ENCODE measurements around the gene HIGD1C.
A peak's percentile ranks its signal among the peaks of the same experiment; 100 is the strongest.
"Not testable (repeated sequence)": the region's sequence is repeated elsewhere in the genome, so short reads cannot be mapped to it uniquely, and the experiment has no call there.

Gene HIGD1C

GRCh38 chr12:50952510-50952909 lies at the start of gene HIGD1C:
HIGD1C (plus strand) TSS chr12:50952544; CDS start chr12:50953999, 1,455 bp downstream.
- DNase-seq, result no peak
- in situ Hi-C loops (cut with MboI; ENCODE audit: low pct_unique_long_range_greater_than_20kb, low sequenced_read_pairs), result no loop called here

- DNase-seq; in situ Hi-C loops (cut with MboI; ENCODE audit: low pct_unique_long_range_greater_than_20kb, low sequenced_read_pairs): not testable (repeated sequence)
Observed at GRCh38 chr12:50908479-50908878, 43.9 kb upstream of the HIGD1C start.

GRCh38 chr12:50912361-50912760 lies 40.0 kb upstream of the HIGD1C start:
- in situ Hi-C loops (cut with MboI; ENCODE audit: low pct_unique_long_range_greater_than_20kb, low sequenced_read_pairs); DNase-seq: not testable (repeated sequence)

GRCh38 chr12:50913224-50913623 lies 39.1 kb upstream of the HIGD1C start:
- DNase-seq, result no peak
- in situ Hi-C loops (cut with MboI; ENCODE audit: low pct_unique_long_range_greater_than_20kb, low sequenced_read_pairs), result no loop called here

GRCh38 chr12:50914872-50915484 lies 37.4 kb upstream of the HIGD1C start:
- in situ Hi-C loops (cut with MboI; ENCODE audit: low pct_unique_long_range_greater_than_20kb, low sequenced_read_pairs), result no loop called here
- DNase-seq, result no peak

- in situ Hi-C loops (cut with MboI; ENCODE audit: low pct_unique_long_range_greater_than_20kb, low sequenced_read_pairs), result no loop called here
- no peak for DNase-seq
Observed at GRCh38 chr12:50916292-50916691, 36.1 kb upstream of the HIGD1C start.

GRCh38 chr12:50918584-50919316 lies 33.6 kb upstream of the HIGD1C start:
- in situ Hi-C loops (cut with MboI; ENCODE audit: low pct_unique_long_range_greater_than_20kb, low sequenced_read_pairs), result no loop called here
- no peak for DNase-seq

- DNase-seq, result no peak
- in situ Hi-C loops (cut with MboI; ENCODE audit: low pct_unique_long_range_greater_than_20kb, low sequenced_read_pairs), result no loop called here
Observed at GRCh38 chr12:50922820-50923219, 29.5 kb upstream of the HIGD1C start.

GRCh38 chr12:50923361-50924130 lies 28.8 kb upstream of the HIGD1C start:
- in situ Hi-C loops (cut with MboI; ENCODE audit: low pct_unique_long_range_greater_than_20kb, low sequenced_read_pairs), result no loop called here
- DNase-seq, result peak; percentile 61

- DNase-seq, result no peak
- in situ Hi-C loops (cut with MboI; ENCODE audit: low pct_unique_long_range_greater_than_20kb, low sequenced_read_pairs), result no loop called here
Observed at GRCh38 chr12:50924131-50924438, 28.3 kb upstream of the HIGD1C start.

- in situ Hi-C loops (cut with MboI; ENCODE audit: low pct_unique_long_range_greater_than_20kb, low sequenced_read_pairs), result no loop called here
- peak; percentile 98 for DNase-seq
Observed at GRCh38 chr12:50924439-50925341, 27.7 kb upstream of the HIGD1C start.

GRCh38 chr12:50925342-50925651 lies 27.0 kb upstream of the HIGD1C start:
- DNase-seq, result no peak
- in situ Hi-C loops (cut with MboI; ENCODE audit: low pct_unique_long_range_greater_than_20kb, low sequenced_read_pairs), result no loop called here

GRCh38 chr12:50925920-50926319 lies 26.4 kb upstream of the HIGD1C start:
- in situ Hi-C loops (cut with MboI; ENCODE audit: low pct_unique_long_range_greater_than_20kb, low sequenced_read_pairs), result no loop called here
- DNase-seq, result no peak

GRCh38 chr12:50926415-50926814 lies 25.9 kb upstream of the HIGD1C start:
- in situ Hi-C loops (cut with MboI; ENCODE audit: low pct_unique_long_range_greater_than_20kb, low sequenced_read_pairs), result no loop called here
- DNase-seq, result no peak

GRCh38 chr12:50926932-50927331 lies 25.4 kb upstream of the HIGD1C start:
- in situ Hi-C loops (cut with MboI; ENCODE audit: low pct_unique_long_range_greater_than_20kb, low sequenced_read_pairs); DNase-seq: not testable (repeated sequence)

- DNase-seq, result no peak
- in situ Hi-C loops (cut with MboI; ENCODE audit: low pct_unique_long_range_greater_than_20kb, low sequenced_read_pairs), result no loop called here
Observed at GRCh38 chr12:50927356-50927755, 25.0 kb upstream of the HIGD1C start.

- in situ Hi-C loops (cut with MboI; ENCODE audit: low pct_unique_long_range_greater_than_20kb, low sequenced_read_pairs), result no loop called here
- no peak for DNase-seq
Observed at GRCh38 chr12:50927766-50928224, 24.5 kb upstream of the HIGD1C start.

GRCh38 chr12:50928392-50928791 lies 24.0 kb upstream of the HIGD1C start:
- DNase-seq, result peak; percentile 90

GRCh38 chr12:50929831-50930230 lies 22.5 kb upstream of the HIGD1C start:
- in situ Hi-C loops (cut with MboI; ENCODE audit: low pct_unique_long_range_greater_than_20kb, low sequenced_read_pairs), result no loop called here
- DNase-seq, result no peak

More at GRCh38 chr12:50928392-50928791, 24.0 kb upstream of the HIGD1C start:
- in situ Hi-C loops (cut with MboI; ENCODE audit: low pct_unique_long_range_greater_than_20kb, low sequenced_read_pairs), result no loop called here

All from KBM-7 (cell line).